Subcutaneous abdominal adipose tissue (tissue), 5 donors: ENCODE results near the gene ARHGAP24.

ENCODE experiments used
- H3K27ac ChIP-seq: one replicate; pipeline ENCODE4 v1.7.0; 2013; ENCODE audit warnings: low read depth, mild to moderate bottlenecking, inconsistent platforms, low read length, moderate library complexity
- H3K27me3 ChIP-seq, 5 donors: one replicate each; pipeline ENCODE4 v1.7.0; 2013; ENCODE audit warnings: low read length in 5 of 5, inconsistent platforms in 1 of 5; ENCODE audit not compliant: control insufficient read depth in 5 of 5, insufficient read depth in 4 of 5
- H3K36me3 ChIP-seq, 5 donors: one replicate each; pipeline ENCODE4 v1.7.0; 2013; ENCODE audit warnings: low read length in 5 of 5; ENCODE audit not compliant: control insufficient read depth in 5 of 5, insufficient read depth in 5 of 5
- H3K4me1 ChIP-seq, 5 donors: one replicate each; pipeline ENCODE4 v1.7.0; 2013; ENCODE audit warnings: low read length in 5 of 5, mild to moderate bottlenecking in 3 of 5, moderate library complexity in 1 of 5; ENCODE audit not compliant: control insufficient read depth in 5 of 5, insufficient read depth in 5 of 5
- H3K4me3 ChIP-seq, 5 donors: one replicate each; pipeline ENCODE4 v1.7.0; 2013; ENCODE audit warnings: low read length in 5 of 5, low read depth in 1 of 5
- H3K9ac ChIP-seq, 5 donors: one replicate each; pipeline ENCODE4 v1.7.0; 2013; ENCODE audit warnings: low read length in 5 of 5, mild to moderate bottlenecking in 4 of 5, moderate library complexity in 3 of 5
- H3K9me3 ChIP-seq, 5 donors: one replicate each; pipeline ENCODE4 v1.7.0; 2013; ENCODE audit warnings: low read length in 5 of 5; ENCODE audit not compliant: control insufficient read depth in 5 of 5
- donor health status: healthy.
- donor health status: healthy.
- donor health status: healthy.
- donor health status: healthy.
- donor health status: healthy.

ARHGAP24 gene

DNA sequence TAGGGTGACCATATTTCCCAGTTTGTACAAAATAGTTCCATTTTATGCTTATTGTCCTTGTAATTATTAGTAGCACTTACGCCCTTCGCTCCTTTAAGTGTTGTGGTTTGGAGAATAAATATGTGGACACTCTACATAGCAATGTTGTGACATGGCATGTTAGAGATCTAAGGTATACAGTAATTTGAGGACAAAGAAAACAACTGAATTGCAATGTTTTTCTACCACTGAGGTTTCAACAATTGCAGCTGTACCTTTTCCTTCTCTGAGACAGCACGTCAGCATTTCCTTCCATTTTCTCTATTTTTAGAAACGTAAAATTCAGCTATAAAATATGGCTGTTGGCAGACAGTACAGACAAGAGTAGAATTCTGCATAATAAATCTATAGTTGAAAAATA lies 561.8 kb downstream of the ARHGAP24 start:
- Histone ChIP-seq H3K36me3 (no peaks in the 10 kb centered on the region), H3K27ac (no peak overlapping the region), H3K27me3 (no peaks in the 10 kb centered on the region), H3K4me3 (no peak overlapping the region), H3K9ac (no peak overlapping the region), H3K4me1 (peaks cover 0 to 22% (median 19%) of the 10 kb centered on the region in 5 donors), H3K9me3 (no peaks in the 10 kb centered on the region)

DNA sequence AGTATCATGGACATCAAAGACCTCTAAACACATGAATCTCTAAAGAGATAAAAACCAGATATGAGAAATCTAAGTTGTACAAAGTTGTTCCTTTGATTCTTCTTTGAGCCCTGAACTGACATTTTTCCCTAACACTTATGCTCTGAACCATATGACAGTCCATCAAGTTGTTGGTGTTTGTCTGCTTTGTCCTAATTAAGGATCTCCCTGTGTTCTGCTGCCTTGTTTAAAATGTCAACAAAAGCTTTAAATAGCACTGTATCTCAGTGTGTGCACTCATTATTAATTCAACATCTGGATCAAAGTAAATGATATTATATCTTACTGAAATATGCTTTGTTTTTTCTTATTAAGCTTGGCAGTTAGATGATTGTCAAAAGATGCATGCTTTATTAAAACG lies 563.1 kb downstream of the ARHGAP24 start:
- Histone ChIP-seq H3K36me3 (peaks cover 0 to 4% (median 0%) of the 10 kb centered on the region in 5 donors), H3K9me3 (no peaks in the 10 kb centered on the region), H3K9ac (no peak overlapping the region), H3K27ac (no peak overlapping the region), H3K27me3 (no peaks in the 10 kb centered on the region), H3K4me3 (no peak overlapping the region), H3K4me1 (peaks cover 0 to 10% (median 8%) of the 10 kb centered on the region in 5 donors)

DNA sequence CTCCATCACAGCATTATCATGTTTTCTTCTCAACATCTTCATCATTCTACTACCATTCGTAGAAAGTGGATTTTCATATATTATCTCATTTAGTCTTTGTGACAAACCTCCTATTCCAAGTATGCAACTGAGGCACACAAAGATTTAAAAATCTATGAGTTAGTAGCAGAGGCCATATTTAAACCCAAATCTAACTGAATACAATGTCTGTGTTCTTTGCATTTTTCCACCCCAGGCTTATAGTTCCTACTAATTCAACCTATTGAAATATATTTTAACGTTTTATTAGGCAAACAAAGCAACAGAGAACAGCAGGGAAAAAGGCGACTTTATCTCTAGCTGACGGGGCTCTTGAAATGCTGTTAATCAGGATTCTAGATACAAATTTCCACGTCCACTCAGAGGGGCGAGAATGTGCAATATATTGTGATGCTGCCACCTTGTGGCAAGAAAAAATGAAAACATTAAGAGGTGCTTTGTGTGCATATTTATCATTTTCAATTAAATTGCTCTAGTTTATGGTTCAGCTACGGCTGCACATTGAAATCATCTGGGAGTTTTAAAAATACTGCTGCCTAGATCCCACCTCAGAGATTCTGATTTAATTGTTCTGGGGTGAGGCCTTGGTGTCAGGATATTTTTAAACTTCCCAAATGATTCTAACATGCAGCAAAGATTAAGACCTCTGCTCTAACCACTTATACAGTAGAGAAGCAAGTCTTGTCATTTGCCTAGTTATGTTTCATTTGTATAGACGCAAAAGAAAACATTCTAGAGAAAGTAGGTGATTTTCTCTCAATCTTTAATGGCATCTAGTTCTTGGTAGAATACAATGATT lies 569.0 kb downstream of the ARHGAP24 start:
- Histone ChIP-seq H3K27me3 (no peaks in the 10 kb centered on the region), H3K9ac (no peak overlapping the region), H3K4me3 (peak overlapping the region in 1 of 5 donors; percentile 35), H3K36me3 (peaks cover 0 to 4% (median 0%) of the 10 kb centered on the region in 5 donors), H3K4me1 (peaks cover 0 to 4% (median 3%) of the 10 kb centered on the region in 5 donors), H3K9me3 (no peaks in the 10 kb centered on the region), H3K27ac (no peak overlapping the region)

DNA sequence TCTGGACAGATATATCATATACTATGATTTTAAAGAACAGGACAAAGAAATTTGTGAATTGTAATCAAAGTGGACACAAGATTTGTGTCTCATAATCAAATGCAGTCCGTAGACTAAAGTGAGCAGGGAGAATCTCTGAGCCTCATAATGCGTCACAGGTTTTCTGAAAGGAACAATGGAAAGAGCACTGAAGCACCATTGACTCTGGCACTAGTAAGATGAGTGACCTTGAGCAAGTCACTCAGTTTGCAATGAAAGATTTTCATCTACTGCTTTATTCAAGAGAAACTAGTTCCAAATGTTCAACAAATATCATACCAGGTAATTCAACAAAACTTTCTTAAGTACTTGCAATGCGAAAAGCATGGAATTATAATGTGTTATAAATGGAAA lies 569.6 kb downstream of the ARHGAP24 start:
- no peaks in the 10 kb centered on the region for H3K9me3 ChIP-seq
- no peaks in the 10 kb centered on the region for H3K27me3 ChIP-seq
- H3K4me3 ChIP-seq, result no peak overlapping the region
- H3K4me1 ChIP-seq, result peaks cover 0 to 4% (median 3%) of the 10 kb centered on the region in 5 donors
- no peak overlapping the region for H3K9ac ChIP-seq
- H3K27ac ChIP-seq, result no peak overlapping the region
- peaks cover 0 to 4% (median 0%) of the 10 kb centered on the region in 5 donors for H3K36me3 ChIP-seq

DNA sequence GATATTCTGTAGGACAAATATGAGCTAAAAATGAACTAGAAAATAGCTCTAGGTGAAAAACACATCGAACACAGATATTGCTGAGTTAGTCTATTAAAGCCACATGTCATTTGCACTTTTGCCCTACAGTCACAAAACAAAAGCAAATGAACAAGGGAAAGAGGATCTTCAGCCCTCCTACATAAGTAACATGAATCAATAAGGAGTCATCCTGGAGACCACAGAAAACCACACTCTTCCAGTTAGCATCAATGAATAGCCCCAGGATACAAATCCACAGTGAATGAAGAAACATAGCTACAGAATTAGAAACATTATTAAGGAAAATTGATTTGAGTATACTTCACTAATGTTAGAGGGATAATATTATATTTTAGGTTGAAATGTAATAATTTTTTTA lies 573.5 kb downstream of the ARHGAP24 start:
- no peak overlapping the region for H3K9ac ChIP-seq
- H3K4me3 ChIP-seq, result no peak overlapping the region
- peaks cover 0 to 4% (median 3%) of the 10 kb centered on the region in 5 donors for H3K4me1 ChIP-seq
- H3K27me3 ChIP-seq, result no peaks in the 10 kb centered on the region
- H3K36me3 ChIP-seq, result no peaks in the 10 kb centered on the region
- H3K27ac ChIP-seq, result no peak overlapping the region
- H3K9me3 ChIP-seq, result no peaks in the 10 kb centered on the region

DNA sequence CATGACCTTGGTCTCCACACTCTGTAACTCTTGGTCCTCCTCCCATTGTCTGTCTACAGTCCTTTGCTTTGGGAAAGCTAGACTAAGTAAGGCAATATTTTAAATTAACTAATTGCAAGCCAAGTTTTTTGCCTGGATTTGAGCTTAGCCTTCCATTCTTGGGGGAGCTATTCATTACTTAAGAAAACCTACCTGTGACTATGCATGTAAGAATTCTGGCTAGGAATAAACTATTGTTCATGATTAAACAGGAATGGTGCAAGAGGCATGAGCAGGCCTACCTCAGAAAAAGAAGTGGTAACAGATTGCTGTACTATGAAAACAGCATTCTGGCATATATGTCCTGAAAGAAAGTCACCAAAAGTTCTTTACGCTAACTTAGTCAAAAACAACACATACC lies 575.5 kb downstream of the ARHGAP24 start:
- no peaks in the 10 kb centered on the region for H3K4me1 ChIP-seq
- H3K36me3 ChIP-seq, result no peaks in the 10 kb centered on the region
- H3K27ac ChIP-seq, result no peak overlapping the region
- H3K9me3 ChIP-seq, result no peaks in the 10 kb centered on the region
- H3K27me3 ChIP-seq, result no peaks in the 10 kb centered on the region
- no peak overlapping the region for H3K9ac ChIP-seq
- H3K4me3 ChIP-seq, result no peak overlapping the region
